ENCODE measurements around the gene RTP2. TPM values are rescaled to one million over a fixed set of nuclear protein-coding genes. Genes with fewer than 3 reads are reported as not detected.

Gene RTP2
- total and polyA plus RNA-seq, 9 donors = not detected

GRCh38 chr3:187719628-187720336, 17.4 kb upstream of the RTP2 start:
- Histone ChIP-seq H3K4me3 (no peak overlapping the region), H3K9me3 (no peaks in the 10 kb centered on the region), H3K27me3 (no peaks in the 10 kb centered on the region), H3K36me3 (no peaks in the 10 kb centered on the region), H3K4me1 (ENCODE audit: insufficient read depth) (no peaks in the 10 kb centered on the region), H3K27ac (no peak overlapping the region)
- intact Hi-C loops (cut with DNase I) = loop anchor here in 2 of 4 donors (10.0 kb wide), 2 partner anchors 405 to 1105 kb away; partner anchors contain the start of gene AHSG (in 1 of the 2)
- no peak for TF ChIP-seq CTCF (IDR thresholded peaks at IDR 0.05)
- TF ChIP-seq POLR2A (IDR thresholded peaks at IDR 0.05) = no peak
- no peak for TF ChIP-seq EP300 (IDR thresholded peaks at IDR 0.05)
- DNase-seq = no peak
- 56 to 61% (median 60%) methylated on average over 6 of the region's 6 CpGs for WGBS, 3 donors

DNA sequence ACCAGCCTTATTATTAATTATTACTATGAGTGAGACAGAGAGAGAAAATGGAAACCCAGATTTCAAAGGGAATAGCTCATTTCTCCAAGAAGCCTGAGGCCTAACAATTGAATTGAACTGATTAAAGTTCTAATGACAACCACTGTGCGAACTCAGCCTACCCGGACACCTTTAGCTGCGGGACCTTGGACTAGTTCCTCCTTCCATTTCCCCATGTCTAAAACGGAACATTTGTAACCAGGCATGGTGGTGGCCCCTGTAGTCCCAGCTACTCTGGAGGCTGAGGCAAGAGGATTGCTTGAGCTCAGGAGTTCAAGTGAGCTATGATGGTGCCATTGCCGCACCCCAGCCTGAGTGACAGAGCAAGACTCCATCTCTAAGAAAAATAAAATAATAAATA, 16.4 kb upstream of the RTP2 start:
- H3K4me1 ChIP-seq (ENCODE audit: insufficient read depth) = no peaks in the 10 kb centered on the region
- no peak for TF ChIP-seq EP300 (IDR thresholded peaks at IDR 0.05)
- no peak for TF ChIP-seq POLR2A (IDR thresholded peaks at IDR 0.05)
- TF ChIP-seq CTCF (IDR thresholded peaks at IDR 0.05) = no peak
- no peak overlapping the region for H3K4me3 ChIP-seq
- no peak overlapping the region for H3K27ac ChIP-seq
- H3K27me3 ChIP-seq = no peaks in the 10 kb centered on the region
- 95 to 98% (median 96%) methylated on average over 5 of the region's 5 CpGs for WGBS, 3 donors
- no peaks in the 10 kb centered on the region for H3K36me3 ChIP-seq
- intact Hi-C loops (cut with DNase I) = loop anchor here in 2 of 4 donors (10.0 kb wide), 2 partner anchors 404 to 1104 kb away; partner anchors contain the start of gene AHSG (in 1 of the 2)
- DNase-seq = no peak
- H3K9me3 ChIP-seq = no peaks in the 10 kb centered on the region

DNA sequence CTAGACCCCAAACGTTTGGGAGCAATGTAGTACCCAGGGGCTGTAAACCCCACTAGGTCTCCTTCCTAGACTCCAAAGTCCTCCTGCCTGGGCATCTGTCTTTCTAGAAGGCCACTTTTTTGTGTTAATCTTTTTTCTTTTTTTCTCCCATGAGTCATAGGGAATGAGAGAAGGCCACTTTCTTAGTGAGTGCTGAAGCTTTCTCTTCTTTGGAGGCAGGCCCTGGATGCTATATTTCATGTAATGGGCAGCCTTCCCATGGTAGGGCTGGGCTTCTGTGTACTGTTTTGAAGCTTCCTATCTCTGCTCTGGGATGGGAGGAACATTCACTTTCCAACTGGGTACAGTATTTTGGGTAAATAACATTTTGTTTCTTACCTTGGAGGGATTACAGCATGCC, 15.2 kb upstream of the RTP2 start:
- TF ChIP-seq EP300 (IDR thresholded peaks at IDR 0.05) = no peak
- no peak for TF ChIP-seq CTCF (IDR thresholded peaks at IDR 0.05)
- no peak for TF ChIP-seq POLR2A (IDR thresholded peaks at IDR 0.05)
- Histone ChIP-seq H3K4me1 (ENCODE audit: insufficient read depth) (no peaks in the 10 kb centered on the region), H3K27me3 (no peaks in the 10 kb centered on the region), H3K27ac (no peak overlapping the region), H3K9me3 (no peaks in the 10 kb centered on the region), H3K4me3 (no peak overlapping the region), H3K36me3 (no peaks in the 10 kb centered on the region)
- WGBS, 3 donors = 24 to 36% (median 32%) methylated on average over 1 of the region's 1 CpG
- intact Hi-C loops (cut with DNase I) = loop anchor here in 2 of 4 donors (10.0 kb wide), 2 partner anchors 403 to 1103 kb away; partner anchors contain the start of gene AHSG (in 1 of the 2)
- DNase-seq = no peak

- H3K4me3 ChIP-seq = no peak overlapping the region
- peak; percentile 79 to 85 (median 80) for TF ChIP-seq CTCF (IDR thresholded peaks at IDR 0.05)
- TF ChIP-seq EP300 (IDR thresholded peaks at IDR 0.05) = no peak
- 18 to 20% (median 19%) methylated on average over 4 of the region's 4 CpGs for WGBS, 3 donors
- H3K9me3 ChIP-seq = no peaks in the 10 kb centered on the region
- no peak overlapping the region for H3K27ac ChIP-seq
- H3K4me1 ChIP-seq (ENCODE audit: insufficient read depth) = no peaks in the 10 kb centered on the region
- no peaks in the 10 kb centered on the region for H3K36me3 ChIP-seq
- DNase-seq = peak in 4 of 5 donors; percentile 52 to 78 (median 58)
- no peaks in the 10 kb centered on the region for H3K27me3 ChIP-seq
- intact Hi-C loops (cut with DNase I) = loop anchor here in 2 of 4 donors (5.0 to 10.0 kb wide), 3 partner anchors 400 to 1100 kb away; partner anchors contain the start of gene AHSG (in 1 of the 2)
These were observed 12.1 kb upstream of the RTP2 start for GRCh38 chr3:187714404-187714979.
